ENCODE measurements around the gene RAI14. TPM values are rescaled to one million over a fixed set of nuclear protein-coding genes. Genes with fewer than 3 reads are reported as not detected.

The RAI14 gene
- total RNA-seq, 2 experiments from 2014 or later = 1.1 to 2.3 TPM

DNA sequence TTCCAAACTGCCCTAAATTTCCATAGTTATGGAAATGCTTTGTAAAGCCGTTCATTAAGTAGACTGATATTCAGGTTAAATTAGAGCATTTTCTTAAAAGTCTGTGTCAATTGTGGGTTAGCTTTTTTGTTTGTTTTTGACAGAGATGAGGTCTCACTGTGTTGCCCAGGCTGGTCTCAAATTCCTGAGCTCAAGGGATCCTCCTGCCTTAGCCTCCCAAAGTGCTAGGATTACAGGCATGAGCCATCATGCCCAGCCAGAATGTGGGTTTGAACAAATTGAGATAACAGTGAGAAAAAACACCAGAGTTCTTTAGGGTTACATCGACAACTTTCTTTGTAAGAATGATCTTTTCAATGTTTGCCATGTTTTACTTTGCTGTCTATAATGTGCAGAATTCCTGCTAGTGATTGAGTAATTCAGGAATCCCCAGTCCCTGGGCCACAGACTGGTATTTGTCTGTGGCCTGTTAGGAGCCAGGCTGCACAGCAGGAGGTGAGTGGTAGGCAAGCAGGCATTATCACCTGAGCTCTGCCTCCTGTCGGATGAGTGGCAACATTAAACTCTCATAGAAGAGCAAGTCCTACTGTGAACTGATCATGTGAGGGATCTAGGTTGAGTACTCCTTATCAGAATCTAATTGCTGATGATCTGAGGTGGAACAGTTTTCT lies 80.5 kb downstream of the RAI14 start:
- POLR2A ChIA-PET = no interaction called here
- CTCF ChIA-PET = no interaction called here
- no peaks in the 10 kb centered on the region for H3K4me1 Mint-ChIP-seq (ENCODE audit: low read depth)
- H3K27ac Mint-ChIP-seq = no peak overlapping the region
- DNase-seq (no peak), ATAC-seq (no peak)
- H3K9me3 Mint-ChIP-seq = no peaks in the 10 kb centered on the region
- H3K4me3 Mint-ChIP-seq = no peak overlapping the region
- intact Hi-C loops (cut with micrococcal nuclease) = no loop called here
- TF ChIP-seq, protein P1, sequence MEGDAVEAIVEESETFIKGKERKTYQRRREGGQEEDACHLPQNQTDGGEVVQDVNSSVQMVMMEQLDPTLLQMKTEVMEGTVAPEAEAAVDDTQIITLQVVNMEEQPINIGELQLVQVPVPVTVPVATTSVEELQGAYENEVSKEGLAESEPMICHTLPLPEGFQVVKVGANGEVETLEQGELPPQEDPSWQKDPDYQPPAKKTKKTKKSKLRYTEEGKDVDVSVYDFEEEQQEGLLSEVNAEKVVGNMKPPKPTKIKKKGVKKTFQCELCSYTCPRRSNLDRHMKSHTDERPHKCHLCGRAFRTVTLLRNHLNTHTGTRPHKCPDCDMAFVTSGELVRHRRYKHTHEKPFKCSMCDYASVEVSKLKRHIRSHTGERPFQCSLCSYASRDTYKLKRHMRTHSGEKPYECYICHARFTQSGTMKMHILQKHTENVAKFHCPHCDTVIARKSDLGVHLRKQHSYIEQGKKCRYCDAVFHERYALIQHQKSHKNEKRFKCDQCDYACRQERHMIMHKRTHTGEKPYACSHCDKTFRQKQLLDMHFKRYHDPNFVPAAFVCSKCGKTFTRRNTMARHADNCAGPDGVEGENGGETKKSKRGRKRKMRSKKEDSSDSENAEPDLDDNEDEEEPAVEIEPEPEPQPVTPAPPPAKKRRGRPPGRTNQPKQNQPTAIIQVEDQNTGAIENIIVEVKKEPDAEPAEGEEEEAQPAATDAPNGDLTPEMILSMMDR (IDR thresholded peaks at IDR 0.05) = no peak
- no peaks in the 10 kb centered on the region for H3K36me3 Mint-ChIP-seq (ENCODE audit: low read depth)
- peaks cover 5% of the 10 kb centered on the region for H3K27me3 Mint-ChIP-seq

DNA sequence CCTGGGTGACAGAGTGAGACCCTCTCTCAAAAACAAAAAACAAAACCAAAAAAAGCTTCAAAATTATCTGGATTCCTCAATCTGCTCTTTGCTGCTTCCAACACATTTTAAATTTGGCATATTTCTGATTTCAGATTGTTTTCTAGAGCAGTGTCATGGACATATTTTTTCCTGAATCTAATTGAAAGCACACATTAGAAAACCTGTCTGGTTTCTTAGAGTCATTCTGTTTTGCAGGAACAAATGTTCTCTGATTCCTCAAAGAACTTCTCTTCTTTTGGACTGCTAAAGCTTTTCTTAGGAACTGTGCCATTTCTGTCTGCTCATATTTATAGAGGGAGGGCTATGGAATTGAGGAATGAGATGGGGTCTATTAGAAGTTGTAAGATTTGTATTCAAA lies 81.6 kb downstream of the RAI14 start:
- POLR2A ChIA-PET = no interaction called here
- TF ChIP-seq, protein P1 (IDR thresholded peaks at IDR 0.05) = no peak
- CTCF ChIA-PET = no interaction called here
- Mint-ChIP-seq H3K27ac (no peak overlapping the region), H3K36me3 (ENCODE audit: low read depth) (no peaks in the 10 kb centered on the region), H3K4me1 (ENCODE audit: low read depth) (no peaks in the 10 kb centered on the region), H3K4me3 (no peak overlapping the region), H3K9me3 (no peaks in the 10 kb centered on the region), H3K27me3 (peaks cover 6% of the 10 kb centered on the region)
- ATAC-seq = no peak
- intact Hi-C loops (cut with micrococcal nuclease) = no loop called here
- no peak for DNase-seq

DNA sequence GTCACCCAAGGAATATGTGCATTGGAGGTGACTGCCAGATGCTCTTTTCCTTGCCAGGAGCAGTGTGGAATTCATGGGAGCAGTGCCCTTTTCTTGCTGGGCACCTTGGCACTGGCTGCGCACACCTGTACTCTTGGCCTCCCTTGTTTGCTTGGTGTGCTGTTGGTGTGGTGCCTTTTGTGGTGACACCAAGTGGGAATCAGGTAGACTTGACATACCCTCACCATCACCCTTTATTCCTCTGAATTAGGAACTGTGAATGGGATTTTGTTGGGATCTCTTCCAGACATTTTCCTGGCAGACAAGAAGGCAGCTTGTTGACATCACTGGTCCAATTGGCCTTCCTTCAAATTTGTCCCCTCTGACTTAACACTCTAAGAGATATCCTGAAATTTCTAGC lies 82.3 kb downstream of the RAI14 start:
- Mint-ChIP-seq H3K27ac (no peak overlapping the region), H3K4me3 (no peak overlapping the region), H3K27me3 (peaks cover 6% of the 10 kb centered on the region), H3K4me1 (ENCODE audit: low read depth) (no peaks in the 10 kb centered on the region), H3K9me3 (no peaks in the 10 kb centered on the region), H3K36me3 (ENCODE audit: low read depth) (no peaks in the 10 kb centered on the region)
- ChIA-PET POLR2A (no interaction called here), CTCF (no interaction called here)
- intact Hi-C loops (cut with micrococcal nuclease) = no loop called here
- ATAC-seq (no peak), DNase-seq (no peak)
- TF ChIP-seq, protein P1 (IDR thresholded peaks at IDR 0.05) = no peak

DNA sequence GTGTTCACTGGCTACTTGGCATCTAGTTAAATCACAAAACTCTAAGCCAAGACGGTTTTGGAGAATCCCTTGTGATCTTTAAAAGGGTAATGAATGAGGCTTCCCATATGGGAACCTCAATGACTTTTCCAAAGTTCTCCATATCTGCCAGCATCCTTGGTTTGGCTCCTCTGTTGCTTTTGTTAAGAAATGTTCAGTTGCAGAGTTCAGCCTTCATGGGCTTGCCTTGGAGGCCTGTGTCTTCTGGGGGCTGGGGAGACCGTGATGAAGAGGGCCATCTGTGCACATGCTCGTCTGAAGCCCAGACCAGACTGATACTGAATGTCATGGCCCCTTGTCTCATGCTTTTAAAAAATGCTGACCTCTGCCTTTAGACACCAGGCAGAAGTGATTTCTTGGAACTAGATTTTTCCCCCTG lies 84.3 kb downstream of the RAI14 start:
- DNase-seq (no peak), ATAC-seq (no peak)
- H3K36me3 Mint-ChIP-seq (ENCODE audit: low read depth) = no peaks in the 10 kb centered on the region
- H3K27me3 Mint-ChIP-seq = peaks cover 3% of the 10 kb centered on the region
- CTCF ChIA-PET = no interaction called here
- no peaks in the 10 kb centered on the region for H3K9me3 Mint-ChIP-seq
- no peak overlapping the region for H3K4me3 Mint-ChIP-seq
- H3K27ac Mint-ChIP-seq = no peak overlapping the region
- intact Hi-C loops (cut with micrococcal nuclease) = no loop called here
- no peaks in the 10 kb centered on the region for H3K4me1 Mint-ChIP-seq (ENCODE audit: low read depth)
- TF ChIP-seq, protein P1 (IDR thresholded peaks at IDR 0.05) = no peak
- POLR2A ChIA-PET = no interaction called here

DNA sequence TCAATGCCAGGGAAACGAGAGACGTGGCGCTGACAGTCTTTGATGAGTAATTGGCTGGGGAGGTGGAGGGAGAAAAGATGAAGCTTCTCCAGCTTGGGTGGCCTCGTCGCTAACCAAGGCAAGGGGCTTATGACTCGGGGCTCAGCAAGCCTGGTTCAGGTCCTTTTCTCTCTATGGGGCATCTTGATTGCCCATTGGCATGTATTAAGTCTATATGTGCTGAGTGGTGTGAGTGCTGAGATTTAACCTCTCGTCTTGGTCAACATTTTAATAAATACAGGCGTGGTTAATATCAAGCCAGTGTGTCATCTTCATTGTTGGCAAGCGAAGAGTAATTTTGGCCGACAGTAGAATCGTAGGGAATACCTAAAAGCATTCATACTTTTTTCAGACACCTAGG lies 85.9 kb downstream of the RAI14 start:
- TF ChIP-seq, protein P1 (IDR thresholded peaks at IDR 0.05) = no peak
- Mint-ChIP-seq H3K27me3 (peaks cover 5% of the 10 kb centered on the region), H3K27ac (no peak overlapping the region), H3K4me3 (no peak overlapping the region), H3K9me3 (no peaks in the 10 kb centered on the region), H3K4me1 (ENCODE audit: low read depth) (no peaks in the 10 kb centered on the region), H3K36me3 (ENCODE audit: low read depth) (no peaks in the 10 kb centered on the region)
- CTCF ChIA-PET = interaction anchor here (1.0 kb wide), 1 partner anchor 58 kb away, joined by 3 read pairs; no protein-coding TSS in a partner anchor
- POLR2A ChIA-PET = no interaction called here
- intact Hi-C loops (cut with micrococcal nuclease) = no loop called here
- DNase-seq (no peak), ATAC-seq (no peak)

All from activated CD8-positive, alpha-beta T cell treated with anti-CD3 and anti-CD28 coated beads for 36 hours (primary cell).